ENCODE measurements around the gene RBFOX2.

Gene RBFOX2

GRCh38 chr22:35777335-35777975 is 251.2 kb downstream of the RBFOX2 start:
- Histone ChIP-seq H3K27me3 (replicated peaks; ENCODE audit: control insufficient read depth, insufficient read depth, low read length) (no peaks in the 10 kb centered on the region; the same call in 1 of the 2 replicates), H3K36me3 (ENCODE audit: control insufficient read depth, insufficient read depth, low read length) (no peaks in the 10 kb centered on the region), H3K4me3 (replicated peaks; ENCODE audit: low read depth, low read length) (no peak overlapping the region)
- DNase-seq (ENCODE audit: extremely low read depth, insufficient read length), result no peak
- TF ChIP-seq CTCF (IDR thresholded peaks at IDR 0.05; ENCODE audit: insufficient read depth, low read length, poor library complexity, severe bottlenecking), result no peak

GRCh38 chr22:35775339-35775738 is 253.3 kb downstream of the RBFOX2 start:
- H3K4me3 ChIP-seq (replicated peaks; ENCODE audit: low read depth, low read length), result no peak overlapping the region
- no peak for TF ChIP-seq CTCF (IDR thresholded peaks at IDR 0.05; ENCODE audit: insufficient read depth, low read length, poor library complexity, severe bottlenecking)
- H3K27me3 ChIP-seq (replicated peaks; ENCODE audit: control insufficient read depth, insufficient read depth, low read length), result no peaks in the 10 kb centered on the region; the same call in 1 of the 2 replicates
- no peaks in the 10 kb centered on the region for H3K36me3 ChIP-seq (ENCODE audit: control insufficient read depth, insufficient read depth, low read length)
- no peak for DNase-seq (ENCODE audit: extremely low read depth, insufficient read length)

GRCh38 chr22:35769974-35770373 is 258.6 kb downstream of the RBFOX2 start:
- H3K4me3 ChIP-seq (replicated peaks; ENCODE audit: low read depth, low read length), result no peak overlapping the region
- no peaks in the 10 kb centered on the region for H3K27me3 ChIP-seq (replicated peaks; ENCODE audit: control insufficient read depth, insufficient read depth, low read length)
- no peak for DNase-seq (ENCODE audit: extremely low read depth, insufficient read length)
- no peaks in the 10 kb centered on the region for H3K36me3 ChIP-seq (ENCODE audit: control insufficient read depth, insufficient read depth, low read length)
- TF ChIP-seq CTCF (IDR thresholded peaks at IDR 0.05; ENCODE audit: insufficient read depth, low read length, poor library complexity, severe bottlenecking), result no peak

GRCh38 chr22:35766654-35767580 is 261.7 kb downstream of the RBFOX2 start:
- no peaks in the 10 kb centered on the region for H3K36me3 ChIP-seq (ENCODE audit: control insufficient read depth, insufficient read depth, low read length)
- no peak for TF ChIP-seq CTCF (IDR thresholded peaks at IDR 0.05; ENCODE audit: insufficient read depth, low read length, poor library complexity, severe bottlenecking)
- no peak overlapping the region for H3K4me3 ChIP-seq (replicated peaks; ENCODE audit: low read depth, low read length)
- no peak for DNase-seq (ENCODE audit: extremely low read depth, insufficient read length)
- H3K27me3 ChIP-seq (replicated peaks; ENCODE audit: control insufficient read depth, insufficient read depth, low read length), result no peaks in the 10 kb centered on the region

GRCh38 chr22:35761037-35761436 is 267.6 kb downstream of the RBFOX2 start:
- Histone ChIP-seq H3K4me3 (replicated peaks; ENCODE audit: low read depth, low read length) (no peak overlapping the region), H3K27me3 (replicated peaks; ENCODE audit: control insufficient read depth, insufficient read depth, low read length) (no peaks in the 10 kb centered on the region), H3K36me3 (ENCODE audit: control insufficient read depth, insufficient read depth, low read length) (no peaks in the 10 kb centered on the region)
- TF ChIP-seq CTCF (IDR thresholded peaks at IDR 0.05; ENCODE audit: insufficient read depth, low read length, poor library complexity, severe bottlenecking), result no peak
- DNase-seq (ENCODE audit: extremely low read depth, insufficient read length), result no peak
